CD4-positive, alpha-beta T cell treated with Interleukin-2 at 100 ng/mL for 4 hours (primary cell): ENCODE results near the gene NXPE4.
"Not testable (repeated sequence)": the region's sequence is repeated elsewhere in the genome, so short reads cannot be mapped to it uniquely, and the experiment has no call there.

Experiments
- DNase-seq: peaks from one replicate; pipeline ENCODE4 v3.0.0-alpha.2; 2020; ENCODE audit warnings: low spot score

The NXPE4 gene

GRCh38 chr11:114610550-114610949 lies 15.0 kb upstream of the NXPE4 start:
- DNase-seq = no peak

DNA sequence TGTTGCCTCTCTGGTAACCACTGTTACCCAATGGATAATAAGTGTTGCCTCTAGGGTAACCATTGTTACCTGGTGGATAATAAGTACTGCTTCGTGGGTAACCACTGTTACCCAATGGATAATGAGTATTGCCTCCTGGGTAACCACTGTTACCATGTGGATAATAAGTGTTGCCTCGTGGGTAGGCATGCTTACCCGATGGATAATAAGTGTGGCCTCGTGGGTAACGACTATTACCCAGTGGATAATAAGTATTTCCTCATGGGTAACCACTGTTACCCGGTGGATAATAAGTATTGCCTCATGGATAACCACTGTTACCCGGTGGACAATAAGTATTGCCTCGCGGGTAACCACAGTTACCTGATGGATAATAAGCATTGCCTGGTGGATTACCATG lies 13.8 kb upstream of the NXPE4 start:
- no peak for DNase-seq

GRCh38 chr11:114608605-114609004 lies 13.0 kb upstream of the NXPE4 start:
- DNase-seq = not testable (repeated sequence)

DNA sequence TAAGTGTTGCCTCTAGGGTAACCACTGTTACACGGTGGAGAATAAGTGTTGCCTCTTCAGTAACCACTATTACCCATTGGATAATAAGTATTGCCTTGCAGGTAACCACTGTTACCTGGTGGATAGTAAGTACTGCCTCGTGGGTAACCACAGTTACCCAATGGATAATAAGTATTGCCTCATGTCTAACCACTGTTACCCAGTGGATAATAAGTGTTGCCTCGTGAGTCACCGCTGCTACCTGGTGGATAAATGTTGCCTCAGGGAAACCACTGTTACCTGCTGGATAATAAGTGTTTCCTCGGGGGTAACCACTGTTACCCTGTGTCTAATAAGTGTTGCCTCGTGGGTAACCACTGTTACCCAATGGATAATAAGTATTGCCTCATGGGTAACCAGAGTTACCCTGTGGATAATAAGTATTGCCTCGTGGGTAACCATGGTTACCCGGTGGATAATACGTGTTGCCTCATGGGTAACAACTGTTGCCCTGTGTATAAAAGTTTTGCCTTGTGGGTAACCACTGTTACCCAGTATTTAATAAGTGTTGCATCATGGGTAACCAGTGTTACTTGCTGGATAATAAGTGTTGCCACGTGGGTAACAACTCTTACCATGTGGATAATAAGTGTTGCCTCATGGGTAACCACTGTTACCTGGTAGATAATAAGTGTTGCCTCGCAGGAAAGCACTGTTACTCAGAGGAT lies 12.3 kb upstream of the NXPE4 start:
- DNase-seq = no peak

- DNase-seq = not testable (repeated sequence)
These were observed 11.2 kb upstream of the NXPE4 start for GRCh38 chr11:114606802-114607075.

DNA sequence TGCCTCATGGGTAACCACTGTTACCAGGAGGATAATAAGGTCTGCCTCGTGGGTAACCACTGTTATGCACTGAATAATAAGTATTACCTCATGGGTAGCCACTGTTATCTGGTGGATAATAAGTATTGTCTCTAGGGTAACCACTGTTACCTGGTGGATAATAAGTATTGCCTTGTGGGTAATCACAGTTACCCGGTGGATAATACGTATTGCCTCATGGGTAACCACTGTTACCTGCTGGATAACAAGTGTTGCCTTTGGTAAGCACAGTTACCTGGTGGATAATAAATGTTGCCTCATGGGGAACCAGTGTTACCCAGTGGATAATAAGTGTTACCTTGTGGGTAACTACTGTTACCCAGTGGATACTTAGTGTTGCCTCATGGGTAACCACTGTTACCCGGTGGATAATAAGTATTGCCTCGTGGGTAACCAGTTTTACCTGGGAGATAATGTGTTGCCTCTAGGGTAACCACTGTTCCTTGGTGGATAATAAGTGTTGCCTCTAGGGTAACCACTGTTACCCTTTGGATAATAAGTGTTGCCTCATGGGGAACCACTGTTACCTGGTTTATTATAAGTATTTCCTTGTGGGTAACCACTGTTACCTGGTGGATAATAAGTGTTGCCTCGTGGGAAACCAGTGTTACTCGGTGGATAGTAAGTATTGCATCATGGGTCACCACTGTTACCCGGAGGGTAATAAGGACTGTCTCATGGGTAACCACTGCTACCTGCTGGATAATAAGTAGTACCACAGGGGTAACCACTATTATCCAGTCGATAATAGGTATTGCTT lies 10.6 kb upstream of the NXPE4 start:
- no peak for DNase-seq

DNA sequence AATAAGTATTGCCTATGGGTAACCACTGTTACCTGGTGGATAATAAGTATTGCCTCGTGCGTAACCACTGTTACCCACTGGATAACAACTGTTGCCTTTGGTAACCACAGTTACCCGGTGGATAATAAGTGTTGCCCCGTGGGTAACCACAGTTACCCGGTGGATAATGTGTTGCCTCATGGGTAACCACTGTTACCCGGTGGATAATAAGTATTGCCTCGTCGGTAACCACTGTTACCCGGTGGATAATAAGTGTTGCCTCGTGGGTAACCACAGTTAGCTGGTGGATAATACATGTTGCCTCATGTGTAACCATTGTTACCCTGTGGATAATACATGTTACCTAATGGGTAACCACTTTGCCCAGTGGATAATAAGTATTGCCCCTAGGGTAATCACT lies 9.8 kb upstream of the NXPE4 start:
- no peak for DNase-seq

DNA sequence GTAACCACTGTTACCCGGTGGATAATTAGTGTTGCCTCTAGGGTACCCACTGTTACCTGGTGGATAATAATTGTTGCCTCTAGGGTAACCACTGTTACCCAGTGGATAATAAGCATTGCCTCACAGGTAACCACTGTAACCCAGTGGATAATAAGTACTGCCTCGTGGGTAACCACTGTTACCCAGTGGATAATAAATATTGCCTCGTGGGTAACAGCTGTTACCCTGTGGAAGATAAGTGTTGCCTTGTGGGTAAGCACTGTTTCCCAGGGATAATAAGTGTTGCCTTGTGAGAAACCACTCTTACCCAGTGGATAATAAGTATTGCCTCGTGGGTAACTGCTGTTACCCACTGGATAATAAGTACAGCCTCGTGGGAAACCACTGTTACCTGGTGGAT lies 9.3 kb upstream of the NXPE4 start:
- DNase-seq = no peak

- DNase-seq = no peak
These were observed 8.7 kb upstream of the NXPE4 start for GRCh38 chr11:114604179-114604813.

GRCh38 chr11:114603151-114603550 lies 7.6 kb upstream of the NXPE4 start:
- not testable (repeated sequence) for DNase-seq

DNA sequence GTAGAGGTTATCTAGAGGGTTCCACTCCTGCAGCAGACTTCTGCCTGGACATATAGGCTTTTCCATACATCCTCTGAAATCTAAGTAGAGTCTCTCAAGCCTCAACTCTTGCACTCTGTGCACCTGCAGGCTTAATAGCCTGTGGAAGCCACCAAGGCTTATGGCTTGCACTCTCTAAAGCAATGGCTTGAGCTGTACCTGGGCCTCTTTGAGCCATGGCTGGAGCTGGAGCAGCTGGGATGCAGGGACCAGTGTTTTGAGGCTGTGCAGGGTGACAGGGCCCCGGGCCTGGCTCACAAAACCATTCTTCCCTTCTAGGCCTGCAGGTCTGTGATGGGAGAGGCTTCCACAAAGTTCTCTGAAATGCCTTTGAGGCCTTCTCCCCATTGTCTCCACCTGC lies 2.9 kb upstream of the NXPE4 start:
- DNase-seq = no peak

GRCh38 chr11:114596175-114596919 lies 761 bp upstream of the NXPE4 start:
- DNase-seq = no peak

GRCh38 chr11:114594703-114595102 lies 883 bp downstream of the NXPE4 start:
- DNase-seq = no peak

DNA sequence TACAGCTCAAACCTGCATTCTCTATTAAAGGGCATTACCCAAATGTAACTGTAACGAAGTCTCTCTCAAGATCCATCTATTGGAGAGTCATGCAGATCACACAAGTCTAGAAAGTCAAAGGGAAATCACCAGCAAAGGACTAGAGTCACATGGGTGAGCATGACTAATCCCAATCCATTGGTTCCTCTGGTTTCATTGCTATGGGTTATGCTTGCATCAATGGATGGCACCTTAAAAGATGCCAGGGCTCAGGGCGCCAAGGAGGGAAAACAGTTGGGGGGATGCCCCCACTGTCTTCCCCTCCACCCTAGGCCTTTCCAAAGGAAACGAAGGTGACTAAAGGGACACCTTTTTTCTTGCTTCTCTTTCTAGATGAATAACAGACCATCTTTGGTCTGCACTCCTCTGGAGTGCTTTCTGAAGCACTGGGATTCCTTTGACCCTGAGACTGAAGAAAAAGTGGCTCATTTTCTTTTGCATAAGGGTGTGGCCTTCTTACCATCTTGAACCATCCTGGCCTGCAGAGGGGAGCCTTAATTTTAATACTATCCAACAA lies 8.1 kb downstream of the NXPE4 start:
- DNase-seq = no peak

DNA sequence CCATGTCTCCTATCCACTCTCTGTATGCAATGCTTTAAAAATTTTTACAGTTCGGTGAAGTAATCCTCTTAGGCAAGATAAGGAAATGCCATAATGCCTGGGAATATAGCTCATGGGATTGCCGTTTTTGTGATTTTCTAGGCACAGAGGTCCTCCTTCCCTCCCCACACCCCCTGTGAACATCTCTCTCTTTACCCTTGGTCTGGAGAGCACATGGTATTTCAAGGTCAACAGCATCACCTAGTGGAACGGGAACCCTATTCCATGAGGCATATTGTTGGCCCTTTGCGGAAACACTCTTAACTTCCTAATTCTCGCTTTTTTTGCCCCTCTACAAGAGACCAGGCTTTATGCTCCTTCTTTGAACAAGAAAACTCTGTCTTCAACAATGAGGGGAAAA lies 8.8 kb downstream of the NXPE4 start:
- DNase-seq = no peak

GRCh38 chr11:114571712-114572111 lies 23.9 kb downstream of the NXPE4 start:
- DNase-seq = no peak

GRCh38 chr11:114569801-114570200 lies 25.8 kb downstream of the NXPE4 start:
- DNase-seq = no peak

GRCh38 chr11:114566276-114566675 lies 29.3 kb downstream of the NXPE4 start:
- no peak for DNase-seq

- no peak for DNase-seq
These were observed 30.8 kb downstream of the NXPE4 start for GRCh38 chr11:114564831-114565230.

- DNase-seq = no peak
These were observed 32.5 kb downstream of the NXPE4 start for GRCh38 chr11:114563077-114563476.

DNA sequence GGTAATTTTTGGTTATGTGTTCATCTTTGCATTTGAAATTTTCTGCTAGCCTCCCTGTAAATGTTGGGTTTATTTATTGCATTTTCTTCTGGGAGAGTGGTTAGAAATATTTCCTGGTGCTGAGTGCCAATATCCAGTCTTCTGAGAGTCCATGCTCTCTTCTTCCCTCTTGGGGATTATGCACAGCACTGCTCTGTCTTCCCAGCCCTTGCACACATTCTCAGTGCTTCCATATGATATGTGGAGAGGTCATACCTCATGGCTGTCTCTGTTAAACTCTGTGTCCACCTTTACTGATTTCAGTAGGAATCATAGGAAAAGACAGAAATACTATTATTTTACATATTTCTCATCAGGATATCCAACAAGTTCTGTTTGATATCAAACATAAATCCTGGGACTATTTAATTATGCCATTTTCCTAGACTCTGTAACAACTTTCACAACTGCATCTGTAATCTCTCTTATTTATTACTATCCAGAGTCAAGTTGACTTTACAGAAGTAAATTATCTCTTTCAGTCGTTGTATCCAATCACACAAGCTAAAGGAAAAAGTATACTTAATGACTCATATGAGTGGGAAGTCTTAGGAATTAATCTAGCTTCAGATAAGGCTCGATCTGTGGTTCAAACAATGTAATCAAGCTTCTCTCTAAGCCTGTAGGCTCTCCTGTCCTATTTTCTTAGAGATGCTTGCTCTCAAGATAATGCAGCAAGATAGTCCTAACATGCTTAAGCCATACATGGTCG lies 33.2 kb downstream of the NXPE4 start:
- DNase-seq = no peak
